VCaP (cell line): Measurements from ENCODE around the gene CLCN3.
A peak's percentile ranks its signal among the peaks of the same experiment; 100 is the strongest.
"Not testable (repeated sequence)": the region's sequence is repeated elsewhere in the genome, so short reads cannot be mapped to it uniquely, and the experiment has no call there.

Source experiments
- H3K27ac ChIP-seq: fragments of 450-650 bp; 2 replicates; pipeline ENCODE4 v1.5.1; 2017
- TF ChIP-seq, protein P1 (sequence below): fragments of 450-650 bp; conservative IDR thresholded peaks from 2 replicates; pipeline ENCODE4 v1.5.1; 2017; ENCODE audit warnings: mild to moderate bottlenecking, moderate library complexity

Gene CLCN3

GRCh38 chr4:169619958-169620879 is at the start of gene CLCN3:
CLCN3 (plus strand) TSS chr4:169620578; CDS start chr4:169635929, 15,351 bp downstream.
- peak within 1 kb of the TSS; percentile 96 for H3K27ac ChIP-seq
- TF ChIP-seq, protein P1, sequence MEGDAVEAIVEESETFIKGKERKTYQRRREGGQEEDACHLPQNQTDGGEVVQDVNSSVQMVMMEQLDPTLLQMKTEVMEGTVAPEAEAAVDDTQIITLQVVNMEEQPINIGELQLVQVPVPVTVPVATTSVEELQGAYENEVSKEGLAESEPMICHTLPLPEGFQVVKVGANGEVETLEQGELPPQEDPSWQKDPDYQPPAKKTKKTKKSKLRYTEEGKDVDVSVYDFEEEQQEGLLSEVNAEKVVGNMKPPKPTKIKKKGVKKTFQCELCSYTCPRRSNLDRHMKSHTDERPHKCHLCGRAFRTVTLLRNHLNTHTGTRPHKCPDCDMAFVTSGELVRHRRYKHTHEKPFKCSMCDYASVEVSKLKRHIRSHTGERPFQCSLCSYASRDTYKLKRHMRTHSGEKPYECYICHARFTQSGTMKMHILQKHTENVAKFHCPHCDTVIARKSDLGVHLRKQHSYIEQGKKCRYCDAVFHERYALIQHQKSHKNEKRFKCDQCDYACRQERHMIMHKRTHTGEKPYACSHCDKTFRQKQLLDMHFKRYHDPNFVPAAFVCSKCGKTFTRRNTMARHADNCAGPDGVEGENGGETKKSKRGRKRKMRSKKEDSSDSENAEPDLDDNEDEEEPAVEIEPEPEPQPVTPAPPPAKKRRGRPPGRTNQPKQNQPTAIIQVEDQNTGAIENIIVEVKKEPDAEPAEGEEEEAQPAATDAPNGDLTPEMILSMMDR = no peak

- not testable (repeated sequence) for H3K27ac ChIP-seq
Measured at GRCh38 chr4:169571012-169571411, 49.4 kb upstream of the CLCN3 start.

- TF ChIP-seq, protein P1 = no peak
Measured at GRCh38 chr4:169571435-169571834, 48.9 kb upstream of the CLCN3 start.

GRCh38 chr4:169573889-169574288 is 46.5 kb upstream of the CLCN3 start:
- TF ChIP-seq, protein P1 = no peak
- H3K27ac ChIP-seq = no peak overlapping the region

More at GRCh38 chr4:169571435-169571834, 48.9 kb upstream of the CLCN3 start:
- no peak overlapping the region for H3K27ac ChIP-seq

- H3K27ac ChIP-seq = no peak overlapping the region
- TF ChIP-seq, protein P1 = no peak
Measured at GRCh38 chr4:169582203-169582602, 38.2 kb upstream of the CLCN3 start.

GRCh38 chr4:169582706-169583105 is 37.7 kb upstream of the CLCN3 start:
- TF ChIP-seq, protein P1 = no peak
- no peak overlapping the region for H3K27ac ChIP-seq

DNA sequence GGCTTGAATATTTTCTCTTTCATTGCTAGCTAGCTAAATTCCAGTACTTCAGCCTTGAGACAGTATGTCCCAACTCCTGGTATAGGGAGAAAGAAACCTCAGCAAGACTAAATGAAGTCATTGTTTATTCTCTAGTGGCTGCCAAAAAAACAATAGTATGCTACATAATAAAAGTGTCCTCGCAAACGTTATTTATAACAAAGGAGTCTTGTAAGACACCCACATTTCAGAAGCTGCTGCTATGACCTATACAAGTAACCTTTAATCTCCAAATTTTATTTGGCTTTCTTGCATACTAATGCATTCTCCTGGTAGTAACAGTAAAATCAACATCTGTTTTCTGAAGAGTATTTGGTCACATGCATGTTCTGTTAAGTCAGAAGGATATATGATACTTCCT is 36.8 kb upstream of the CLCN3 start:
- TF ChIP-seq, protein P1 = no peak
- no peak overlapping the region for H3K27ac ChIP-seq

DNA sequence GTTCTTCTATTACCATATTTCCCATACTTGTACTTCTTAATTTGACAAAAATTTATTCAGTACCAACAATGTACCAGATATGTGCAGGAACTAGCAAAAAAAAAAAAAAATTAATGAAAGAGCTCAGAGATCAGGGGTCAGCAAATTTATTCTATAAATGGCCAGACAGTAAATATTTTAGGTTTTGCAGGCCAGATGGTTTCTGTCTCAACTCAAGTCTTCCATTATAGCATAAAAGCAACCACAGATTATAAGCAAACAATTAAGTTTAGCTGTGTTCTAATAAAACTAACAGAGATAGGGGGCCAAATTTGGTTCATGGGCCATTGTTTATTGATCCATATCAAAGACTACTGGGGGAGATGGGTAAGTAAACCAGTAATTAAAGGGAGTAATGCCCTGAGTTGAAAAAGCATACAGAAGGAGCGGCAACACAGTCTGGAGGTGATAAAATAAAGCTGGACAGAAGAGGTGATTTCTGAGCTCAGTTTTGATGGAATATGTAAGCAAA is 27.3 kb upstream of the CLCN3 start:
- H3K27ac ChIP-seq = peak overlapping the region; percentile 28; the same call in 1 of the 2 replicates
- TF ChIP-seq, protein P1 = no peak
